Activated naive CD8-positive, alpha-beta T cell treated with anti-CD3 and anti-CD28 coated beads, Interleukin-2, amount 50 U/mL, for 24 hours (primary cell): Measurements from ENCODE around the gene TNFAIP8L3.
A peak's percentile ranks its signal among the peaks of the same experiment; 100 is the strongest.
"Not testable (repeated sequence)": the region's sequence is repeated elsewhere in the genome, so short reads cannot be mapped to it uniquely, and the experiment has no call there.

ENCODE experiments used
- ATAC-seq: fragments of 150-1000 bp; cut with Tn5 transposase; one replicate; pipeline ENCODE4 v1.10.0; 2021
- DNase-seq: peaks from one replicate; pipeline ENCODE4 v3.0.0; 2021
- H3K27ac Mint-ChIP-seq: one replicate; pipeline ENCODE4 v1.8.0; 2021; ENCODE audit warnings: mild to moderate bottlenecking, mixed read lengths
- H3K27me3 Mint-ChIP-seq: one replicate; pipeline ENCODE4 v1.8.0; 2021; ENCODE audit warnings: mixed read lengths
- H3K36me3 Mint-ChIP-seq: one replicate; pipeline ENCODE4 v1.8.0; 2021; ENCODE audit warnings: low read depth, mixed read lengths
- H3K4me1 Mint-ChIP-seq: one replicate; pipeline ENCODE4 v1.8.0; 2021; ENCODE audit warnings: mixed read lengths
- H3K4me3 Mint-ChIP-seq: one replicate; pipeline ENCODE4 v1.8.0; 2021; ENCODE audit warnings: mild to moderate bottlenecking, moderate library complexity, mixed read lengths
- H3K9me3 Mint-ChIP-seq: one replicate; pipeline ENCODE4 v1.8.0; 2021; ENCODE audit warnings: mixed read lengths

The TNFAIP8L3 gene

GRCh38 chr15:51094606-51095569, at the start of gene TNFAIP8L3:
Gene TNFAIP8L3 (minus strand): TSS chr15:51094906. CDS start chr15:51094595, 311 bp downstream.
- Mint-ChIP-seq H3K36me3 (no peaks in the 10 kb centered on the region), H3K27me3 (peaks cover 81% of the 10 kb centered on the region), H3K4me3 (peak within 1 kb of the TSS; percentile 48), H3K27ac (no peak within 1 kb of the TSS), H3K4me1 (peaks cover 17% of the 10 kb centered on the region), H3K9me3 (no peaks in the 10 kb centered on the region)
- no peak for DNase-seq
- ATAC-seq, result no peak

GRCh38 chr15:51144021-51144532, 49.4 kb upstream of the TNFAIP8L3 start:
- no peak for DNase-seq
- H3K27ac Mint-ChIP-seq, result no peak overlapping the region

GRCh38 chr15:51140347-51140746, 45.6 kb upstream of the TNFAIP8L3 start:
- not testable (repeated sequence) for DNase-seq, H3K4me3 Mint-ChIP-seq, ATAC-seq, H3K36me3 Mint-ChIP-seq, H3K4me1 Mint-ChIP-seq, H3K27ac Mint-ChIP-seq
- Mint-ChIP-seq H3K9me3 (peaks cover 12% of the 10 kb centered on the region), H3K27me3 (peaks cover 17% of the 10 kb centered on the region)

More at GRCh38 chr15:51144021-51144532, 49.4 kb upstream of the TNFAIP8L3 start:
- Mint-ChIP-seq H3K27me3 (peaks cover 17% of the 10 kb centered on the region), H3K36me3 (no peaks in the 10 kb centered on the region), H3K4me3 (no peak overlapping the region), H3K9me3 (peaks cover 12% of the 10 kb centered on the region), H3K4me1 (no peaks in the 10 kb centered on the region)
- ATAC-seq, result no peak

- ATAC-seq (no peak), DNase-seq (no peak)
- no peaks in the 10 kb centered on the region for H3K4me1 Mint-ChIP-seq
- peaks cover 14% of the 10 kb centered on the region for H3K27me3 Mint-ChIP-seq
- no peak overlapping the region for H3K27ac Mint-ChIP-seq
- no peaks in the 10 kb centered on the region for H3K36me3 Mint-ChIP-seq
- peaks cover 12% of the 10 kb centered on the region for H3K9me3 Mint-ChIP-seq
- H3K4me3 Mint-ChIP-seq, result no peak overlapping the region
These were observed 44.4 kb upstream of the TNFAIP8L3 start for GRCh38 chr15:51139091-51139490.

DNA sequence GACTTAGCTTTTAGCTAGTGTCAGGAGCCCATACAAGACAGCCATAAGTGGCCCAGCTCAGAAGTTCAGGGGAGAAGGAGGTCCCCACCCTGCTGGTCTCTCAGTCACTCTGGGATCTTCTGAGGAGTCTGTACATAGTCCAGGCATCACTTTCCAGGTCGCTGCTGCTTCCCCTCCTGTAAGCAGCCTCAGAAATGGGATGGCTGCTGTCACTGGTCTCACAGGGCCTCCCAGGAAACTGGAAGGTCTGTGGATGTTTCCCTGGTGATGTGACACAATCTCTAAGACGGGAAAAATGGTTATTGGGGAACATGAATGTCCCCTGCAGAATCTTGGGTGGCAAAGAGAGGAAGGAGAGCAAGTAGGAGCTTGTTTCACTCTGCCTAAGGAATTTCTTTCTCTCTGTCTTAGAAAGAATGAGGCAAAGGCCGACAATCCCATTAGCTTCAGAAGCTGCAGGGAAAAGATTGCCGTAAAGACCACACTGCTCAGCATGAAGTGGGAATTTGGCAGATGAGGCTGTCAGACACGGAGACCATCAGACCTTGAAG, 43.2 kb upstream of the TNFAIP8L3 start:
- Mint-ChIP-seq H3K27ac (no peak overlapping the region), H3K9me3 (peaks cover 12% of the 10 kb centered on the region), H3K27me3 (peaks cover 11% of the 10 kb centered on the region), H3K4me3 (no peak overlapping the region), H3K36me3 (no peaks in the 10 kb centered on the region), H3K4me1 (no peaks in the 10 kb centered on the region)
- DNase-seq (no peak), ATAC-seq (no peak)

DNA sequence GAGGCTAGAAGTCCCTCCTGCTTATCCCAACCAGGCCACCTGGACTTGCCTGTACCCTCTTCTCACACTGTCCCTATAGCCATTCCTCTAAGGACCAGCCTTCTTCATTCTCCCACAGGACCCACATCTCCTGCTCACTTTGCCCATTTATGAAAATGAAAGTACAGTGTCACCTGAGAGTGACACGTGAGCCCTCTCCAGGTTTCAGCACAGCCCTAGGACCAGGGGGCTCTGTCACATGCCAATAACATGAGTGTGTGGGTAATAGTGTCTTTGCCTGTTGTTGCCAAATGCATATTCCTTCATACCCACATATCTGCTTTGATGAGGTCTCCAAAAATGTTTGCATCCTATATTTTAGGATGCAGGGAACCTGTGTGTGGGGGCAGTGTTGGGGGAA, 42.3 kb upstream of the TNFAIP8L3 start:
- H3K9me3 Mint-ChIP-seq, result peaks cover 12% of the 10 kb centered on the region
- H3K4me3 Mint-ChIP-seq, result no peak overlapping the region
- ATAC-seq (no peak), DNase-seq (no peak)
- peaks cover 9% of the 10 kb centered on the region for H3K27me3 Mint-ChIP-seq
- no peaks in the 10 kb centered on the region for H3K4me1 Mint-ChIP-seq
- H3K27ac Mint-ChIP-seq, result no peak overlapping the region
- H3K36me3 Mint-ChIP-seq, result no peaks in the 10 kb centered on the region

DNA sequence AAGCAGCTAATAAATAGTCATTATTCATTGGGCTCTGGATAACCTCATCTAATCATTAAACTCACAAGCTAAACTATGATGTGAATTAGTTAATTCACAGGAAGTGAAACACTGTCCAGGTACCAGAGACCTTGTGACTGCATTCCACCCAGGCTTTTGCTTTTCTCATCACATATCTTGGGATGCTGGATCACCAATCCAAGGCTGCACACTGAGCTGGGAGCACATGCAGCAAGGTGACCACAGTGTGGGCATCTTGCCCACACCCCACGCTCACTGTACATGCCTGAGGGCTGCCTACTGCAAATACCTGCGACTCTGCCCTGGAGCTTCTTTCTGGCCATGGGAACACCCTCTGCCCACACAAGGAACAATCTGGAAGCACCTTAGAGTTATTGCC, 40.6 kb upstream of the TNFAIP8L3 start:
- DNase-seq (no peak), ATAC-seq (no peak)
- Mint-ChIP-seq H3K9me3 (peaks cover 3% of the 10 kb centered on the region), H3K4me1 (no peaks in the 10 kb centered on the region), H3K27ac (no peak overlapping the region), H3K36me3 (no peaks in the 10 kb centered on the region), H3K27me3 (peaks cover 4% of the 10 kb centered on the region), H3K4me3 (no peak overlapping the region)

- DNase-seq, result no peak
- H3K4me3 Mint-ChIP-seq, result no peak overlapping the region
- no peak for ATAC-seq
- no peaks in the 10 kb centered on the region for H3K4me1 Mint-ChIP-seq
- peaks cover 4% of the 10 kb centered on the region for H3K27me3 Mint-ChIP-seq
- no peak overlapping the region for H3K27ac Mint-ChIP-seq
- no peaks in the 10 kb centered on the region for H3K36me3 Mint-ChIP-seq
- peaks cover 2% of the 10 kb centered on the region for H3K9me3 Mint-ChIP-seq
These were observed 39.9 kb upstream of the TNFAIP8L3 start for GRCh38 chr15:51134416-51135199.

DNA sequence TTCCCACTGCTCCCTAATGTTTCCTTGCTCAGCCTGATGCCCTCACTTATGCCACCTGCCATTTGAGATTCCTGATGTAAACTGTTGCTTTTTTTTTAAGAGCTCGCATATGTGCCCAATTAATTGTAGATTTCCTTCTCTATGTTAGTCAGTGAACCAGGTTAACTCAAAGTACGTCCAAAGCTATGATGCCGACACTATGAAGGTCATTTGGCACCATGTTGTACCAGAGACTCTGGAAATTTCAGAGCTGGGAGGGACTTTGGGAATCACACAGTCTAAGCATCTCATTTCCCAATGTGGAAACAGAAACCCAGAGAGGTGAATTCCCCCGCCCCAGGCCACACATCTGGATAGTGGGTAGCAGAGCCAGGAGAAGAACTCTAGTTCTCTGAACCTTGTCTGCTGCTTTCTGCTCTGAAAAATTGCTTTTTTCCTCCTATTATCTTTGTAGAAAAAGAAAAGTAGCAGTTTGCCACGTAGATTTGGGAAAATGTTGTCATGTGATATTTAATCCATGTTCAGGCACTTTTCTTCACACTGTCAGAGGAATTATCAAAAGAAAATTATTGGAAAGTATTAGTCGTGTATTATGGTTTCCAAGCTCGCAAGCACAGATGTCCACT, 38.5 kb upstream of the TNFAIP8L3 start:
- Mint-ChIP-seq H3K27ac (no peak overlapping the region), H3K4me3 (no peak overlapping the region), H3K27me3 (peaks cover 4% of the 10 kb centered on the region), H3K36me3 (no peaks in the 10 kb centered on the region), H3K9me3 (no peaks in the 10 kb centered on the region), H3K4me1 (no peaks in the 10 kb centered on the region)
- ATAC-seq (no peak), DNase-seq (no peak)

- Mint-ChIP-seq H3K36me3 (no peaks in the 10 kb centered on the region), H3K4me3 (no peak overlapping the region), H3K27ac (no peak overlapping the region), H3K9me3 (no peaks in the 10 kb centered on the region), H3K4me1 (no peaks in the 10 kb centered on the region), H3K27me3 (peaks cover 2% of the 10 kb centered on the region)
- ATAC-seq, result no peak
- DNase-seq, result peak; percentile 6
These were observed 37.9 kb upstream of the TNFAIP8L3 start for GRCh38 chr15:51132384-51133139.

- no peak overlapping the region for H3K27ac Mint-ChIP-seq
- no peaks in the 10 kb centered on the region for H3K9me3 Mint-ChIP-seq
- DNase-seq, result no peak
- no peaks in the 10 kb centered on the region for H3K4me1 Mint-ChIP-seq
- H3K36me3 Mint-ChIP-seq, result no peaks in the 10 kb centered on the region
- ATAC-seq, result no peak
- no peak overlapping the region for H3K4me3 Mint-ChIP-seq
- H3K27me3 Mint-ChIP-seq, result peaks cover 6% of the 10 kb centered on the region
These were observed 37.0 kb upstream of the TNFAIP8L3 start for GRCh38 chr15:51131596-51132290.

GRCh38 chr15:51130344-51130743, 35.6 kb upstream of the TNFAIP8L3 start:
- H3K27me3 Mint-ChIP-seq, result peaks cover 12% of the 10 kb centered on the region
- no peaks in the 10 kb centered on the region for H3K4me1 Mint-ChIP-seq
- no peak overlapping the region for H3K27ac Mint-ChIP-seq
- H3K36me3 Mint-ChIP-seq, result no peaks in the 10 kb centered on the region
- ATAC-seq (no peak), DNase-seq (no peak)
- H3K4me3 Mint-ChIP-seq, result no peak overlapping the region
- H3K9me3 Mint-ChIP-seq, result no peaks in the 10 kb centered on the region

DNA sequence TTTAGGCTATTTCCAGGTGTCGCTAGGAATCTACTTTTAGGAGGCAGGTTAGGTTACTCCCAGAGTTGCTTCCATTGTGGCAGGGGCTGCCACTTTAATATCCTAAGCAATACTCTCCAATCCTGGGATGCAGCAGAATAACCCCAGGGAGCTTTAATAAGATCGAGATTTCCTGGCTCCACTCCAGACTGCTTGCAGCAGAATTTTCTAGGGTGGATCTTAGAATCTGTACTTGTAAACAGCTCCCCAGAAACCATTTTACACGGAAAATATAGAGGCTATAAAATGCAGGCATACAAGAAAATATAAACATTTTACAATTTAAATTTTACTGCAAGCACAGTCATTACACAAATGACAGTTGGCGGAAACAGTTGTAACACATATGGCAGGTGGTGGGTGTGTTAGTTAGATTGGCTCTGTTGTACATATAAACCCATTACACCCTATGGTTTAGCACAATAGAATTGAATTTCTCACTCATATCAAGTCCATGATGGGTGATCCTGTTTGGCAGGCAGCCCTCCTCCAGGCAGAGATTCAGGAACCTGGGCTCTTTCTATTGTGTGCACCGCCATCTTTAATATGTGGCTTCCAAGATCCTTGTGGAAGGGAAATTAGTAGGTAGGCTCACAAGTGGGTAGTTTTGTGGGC, 35.0 kb upstream of the TNFAIP8L3 start:
- H3K36me3 Mint-ChIP-seq, result no peaks in the 10 kb centered on the region
- peaks cover 12% of the 10 kb centered on the region for H3K27me3 Mint-ChIP-seq
- H3K4me1 Mint-ChIP-seq, result no peaks in the 10 kb centered on the region
- ATAC-seq (no peak), DNase-seq (no peak)
- no peaks in the 10 kb centered on the region for H3K9me3 Mint-ChIP-seq
- no peak overlapping the region for H3K4me3 Mint-ChIP-seq
- no peak overlapping the region for H3K27ac Mint-ChIP-seq
